HG03457 (cell line): ENCODE measurements around the gene COX4I1.

Experiments used
- ATAC-seq: cut with Tn5 transposase; IDR thresholded peaks from one replicate; pipeline ENCODE4 v1.9.1; 2021; ENCODE audit warnings: moderate number of reproducible peaks; ENCODE audit not compliant: unreplicated experiment

COX4I1 gene

GRCh38 chr16:85799497-85800320 is at the start of gene COX4I1, which contains the start of gene EMC8:
COX4I1 (plus strand) TSS chr16:85799695; CDS start chr16:85801206, 1,511 bp downstream.
EMC8 (minus strand) TSS chr16:85799544; CDS start chr16:85799295, 249 bp downstream.
- ATAC-seq: peak; percentile 55

DNA sequence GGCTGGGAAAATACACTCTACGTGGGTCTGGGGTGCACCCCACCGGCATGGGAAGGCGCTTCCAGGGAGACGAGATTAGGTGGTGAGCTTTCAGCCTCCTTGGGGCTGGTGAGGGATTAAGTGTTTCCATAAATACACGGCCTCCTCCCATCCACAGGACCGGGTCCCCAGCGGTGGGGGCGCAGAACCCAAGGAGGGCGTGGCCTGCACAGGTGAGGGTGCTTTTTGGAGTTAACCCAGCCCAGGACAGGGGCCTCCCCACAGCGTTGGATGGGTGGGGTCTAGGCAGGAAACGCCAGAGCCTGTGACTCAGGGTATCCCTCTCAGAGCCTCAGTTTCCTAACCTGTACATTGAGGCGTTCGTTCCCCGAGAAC is 49.7 kb upstream of the COX4I1 start:
- no peak for ATAC-seq

DNA sequence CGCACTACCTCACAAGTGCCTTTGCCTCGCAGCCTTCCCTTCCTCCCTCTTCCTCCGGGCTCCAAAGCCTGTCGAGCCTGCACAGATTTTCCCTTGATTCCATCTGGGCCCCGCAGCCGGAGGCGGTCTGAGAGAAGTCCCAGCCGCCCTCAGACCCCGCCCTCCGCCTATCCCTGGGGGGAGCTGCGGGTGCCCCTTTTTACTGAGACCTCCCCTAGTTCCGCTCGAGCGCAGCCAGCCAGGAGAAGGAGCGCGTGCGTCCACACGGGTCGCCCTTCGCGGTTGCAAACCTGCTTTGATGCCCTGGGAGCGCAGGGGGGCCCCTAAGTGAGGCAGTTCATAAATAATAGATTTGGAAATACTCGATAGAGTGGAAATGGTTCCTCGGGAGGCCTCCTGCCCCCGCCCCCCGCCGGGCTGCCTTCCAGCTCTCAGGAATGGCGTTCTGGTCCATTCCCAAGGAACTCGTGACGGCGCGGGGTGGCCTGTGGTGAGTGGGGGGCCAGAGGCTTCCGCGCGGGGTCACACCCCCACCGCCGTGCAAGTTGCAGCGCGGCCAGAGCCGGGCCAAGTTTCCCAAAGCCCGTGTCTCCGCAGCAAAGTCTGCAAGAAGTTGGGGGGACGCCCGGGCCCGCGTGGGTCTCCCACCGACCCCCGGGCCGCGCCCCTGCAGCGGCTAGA is 49.2 kb upstream of the COX4I1 start:
- no peak for ATAC-seq

DNA sequence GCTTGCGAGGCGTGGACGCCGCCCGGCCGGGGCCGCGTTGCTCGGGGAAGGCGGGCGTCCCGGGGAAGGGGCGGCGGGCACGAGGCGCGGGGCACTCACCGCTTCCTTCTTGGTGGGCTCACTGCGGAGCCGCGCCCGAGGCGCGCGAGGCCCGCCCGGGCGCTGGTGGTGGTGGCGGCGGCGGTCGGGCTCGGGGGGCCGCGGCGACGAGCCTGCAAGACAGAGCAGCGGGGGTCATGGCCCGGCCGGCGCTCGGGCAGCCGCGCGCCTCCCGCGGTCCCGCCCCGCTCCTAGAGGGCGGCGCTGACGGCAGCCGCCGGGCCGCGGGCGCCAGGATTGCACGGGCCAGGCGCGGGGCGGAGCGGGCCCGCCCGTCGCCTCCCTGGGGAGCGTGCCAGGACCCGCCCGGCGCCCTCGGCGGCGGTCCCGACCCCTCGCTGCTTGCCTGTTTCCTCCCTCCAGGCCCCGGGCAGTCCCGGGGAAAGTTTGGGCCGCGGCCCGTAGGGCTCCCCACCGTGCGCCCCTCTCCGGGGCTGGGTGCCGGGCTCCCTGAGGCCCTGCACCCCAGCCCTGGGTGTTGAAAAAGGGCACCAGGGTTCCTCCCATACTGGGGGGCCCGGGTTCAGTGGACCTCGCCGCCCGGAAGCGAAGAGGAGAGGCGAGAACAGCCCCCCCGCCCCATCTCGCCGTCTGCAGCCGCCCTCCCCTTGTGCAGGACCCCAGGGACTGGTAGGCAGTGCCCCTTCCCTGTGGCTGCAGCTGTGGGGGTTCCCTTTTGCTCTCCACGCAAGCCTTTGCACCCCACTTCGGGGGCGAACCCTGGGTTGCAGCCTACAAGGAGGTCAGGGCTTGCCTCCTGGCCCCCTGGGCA is 48.4 kb upstream of the COX4I1 start, which contains the start of gene C16orf74:
Gene C16orf74 (minus strand): TSS at position 270 of the 871 bp plus-strand sequence. CDS start 15,879 bp downstream, outside the sequence.
- ATAC-seq: no peak

- ATAC-seq: no peak
Measured at GRCh38 chr16:85751698-85752501, 47.6 kb upstream of the COX4I1 start.

DNA sequence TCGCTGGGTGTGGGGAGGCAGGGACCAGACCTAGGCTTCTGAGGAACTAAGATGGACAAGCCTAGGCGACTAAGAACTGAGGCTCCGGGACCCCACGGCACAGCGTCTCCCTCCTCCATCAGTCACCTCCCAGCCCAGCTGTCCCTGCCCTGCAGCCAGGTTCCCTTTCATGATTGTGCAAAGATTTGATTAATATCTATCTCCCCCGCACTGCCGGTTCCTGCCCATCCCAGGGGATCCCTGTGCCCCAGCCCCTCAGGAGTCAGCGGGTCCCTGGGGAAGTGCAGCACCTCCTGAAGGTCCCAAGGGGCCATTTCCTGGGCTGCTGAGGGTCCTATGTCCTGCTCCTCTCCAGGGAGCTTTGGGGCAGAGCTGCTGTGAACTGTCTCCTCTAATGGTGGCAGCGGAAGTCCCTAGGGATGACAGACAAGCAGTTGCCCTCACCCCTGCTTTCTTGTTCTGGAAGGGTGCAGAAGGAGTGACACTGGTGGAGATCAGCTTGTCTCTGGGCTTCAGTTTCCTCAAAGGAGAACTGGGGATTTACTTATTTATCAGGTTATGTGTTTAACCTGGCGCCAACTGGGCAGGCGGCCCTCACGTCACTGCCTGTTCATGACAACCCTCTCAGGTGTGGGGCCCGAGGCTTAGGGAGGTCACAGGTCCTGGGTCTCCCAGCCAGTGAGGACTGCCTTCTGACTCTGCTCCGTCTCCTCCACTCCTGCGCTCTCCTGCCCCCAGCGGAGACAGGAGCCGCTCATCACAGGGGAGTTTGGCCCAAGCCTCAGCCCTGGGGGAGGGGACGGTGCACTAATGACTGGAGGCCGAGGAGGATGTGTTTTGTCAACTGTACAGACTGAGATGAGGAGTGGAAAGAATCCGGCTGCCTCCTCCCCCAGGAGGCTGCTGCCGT is 46.7 kb upstream of the COX4I1 start:
- ATAC-seq: no peak

- ATAC-seq: no peak
Measured at GRCh38 chr16:85753559-85753958, 45.9 kb upstream of the COX4I1 start.

GRCh38 chr16:85753976-85754375 is 45.5 kb upstream of the COX4I1 start:
- ATAC-seq: no peak

- ATAC-seq: no peak
Measured at GRCh38 chr16:85754413-85754812, 45.1 kb upstream of the COX4I1 start.

- ATAC-seq: peak; percentile 38
Measured at GRCh38 chr16:85755929-85756768, 43.3 kb upstream of the COX4I1 start.

- no peak for ATAC-seq
Measured at GRCh38 chr16:85757341-85757822, 42.1 kb upstream of the COX4I1 start.

- no peak for ATAC-seq
Measured at GRCh38 chr16:85759136-85759535, 40.4 kb upstream of the COX4I1 start.

DNA sequence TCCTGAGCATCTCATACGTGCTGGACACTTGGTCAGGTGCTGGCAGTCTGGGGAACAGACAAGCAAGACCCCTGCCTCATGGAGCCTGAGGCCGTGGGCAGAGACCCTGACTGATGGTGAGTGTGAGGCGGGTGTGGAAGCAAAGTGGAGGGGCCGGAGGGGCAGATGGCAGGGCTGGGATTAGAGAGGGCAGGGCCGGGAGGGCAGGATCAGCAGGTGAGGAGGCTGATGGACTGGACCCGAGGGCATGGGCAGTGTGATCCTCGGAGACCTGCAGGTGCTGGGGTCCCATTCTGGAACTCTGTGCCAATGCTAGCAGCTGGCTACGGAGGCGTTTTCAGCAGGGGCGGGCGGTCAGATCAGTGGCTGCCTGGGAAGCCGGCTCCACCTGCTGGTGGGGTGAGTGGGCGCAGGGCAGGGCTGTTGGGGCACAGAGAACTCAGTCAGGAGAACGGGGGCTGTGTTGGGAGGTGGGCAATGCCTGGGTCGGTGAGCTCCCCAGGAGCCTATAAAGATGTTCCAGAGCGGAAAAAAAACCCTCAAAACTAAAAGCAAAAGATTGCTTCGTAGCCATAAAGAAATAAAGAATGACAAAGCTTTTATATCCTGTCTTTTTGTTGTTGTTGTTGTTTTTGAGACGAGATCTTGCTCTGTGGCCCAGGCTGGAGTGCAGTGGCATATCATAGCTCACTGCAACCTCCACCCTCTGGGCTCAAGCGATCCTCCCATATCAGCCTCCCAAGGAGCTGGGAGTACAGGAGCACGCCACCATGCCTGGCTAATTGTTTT is 39.7 kb upstream of the COX4I1 start:
- ATAC-seq: no peak

DNA sequence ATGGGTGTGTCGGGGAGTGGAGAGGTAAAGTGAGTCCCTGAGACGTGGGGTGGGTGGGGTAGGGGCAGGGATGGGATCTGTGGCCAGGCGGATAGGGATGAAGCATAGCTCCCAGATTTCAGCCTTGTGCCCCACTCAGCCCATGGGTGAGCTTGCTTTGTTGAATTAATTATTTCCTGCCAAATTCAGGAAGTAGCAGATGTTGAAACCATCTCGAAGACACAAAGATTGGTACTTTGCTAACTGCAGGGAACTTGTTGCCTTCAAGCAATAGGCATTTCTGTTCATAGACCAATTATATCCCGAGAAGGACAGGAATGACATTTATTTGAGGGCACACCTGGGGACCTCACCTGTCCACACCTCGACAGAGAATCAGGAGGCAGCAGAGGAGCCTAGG is 37.6 kb upstream of the COX4I1 start:
- ATAC-seq: no peak

- no peak for ATAC-seq
Measured at GRCh38 chr16:85762970-85763369, 36.5 kb upstream of the COX4I1 start.

GRCh38 chr16:85763616-85764015 is 35.9 kb upstream of the COX4I1 start:
- ATAC-seq: no peak

- no peak for ATAC-seq
Measured at GRCh38 chr16:85765211-85765610, 34.3 kb upstream of the COX4I1 start.
